ENCODE results near the gene PRR19. TPM values are rescaled to one million over a fixed set of nuclear protein-coding genes. Genes with fewer than 3 reads are reported as not detected.
A peak's percentile ranks its signal among the peaks of the same experiment; 100 is the strongest.

The PRR19 gene
- 1 to 10 TPM in 2 of 7 donors, under 1 TPM in 3, not detected in 2; 0.46 to 1.2 (median 0.60) TPM for total RNA-seq
- under 1 TPM; 0.33 to 0.61 (median 0.49) TPM for polyA plus RNA-seq
- long read RNA-seq, donor 1, result 0 reads
- long read RNA-seq, donor 2, result 0 reads

- no peak for DNase-seq
- H3K4me3 ChIP-seq, result peak within 1 kb of the TSS; percentile 51 to 85 (median 65)
- H3K4me1 ChIP-seq, result peaks cover 0 to 27% (median 18%) of the 10 kb centered on the region in 6 donors
- no peaks in the 10 kb centered on the region for H3K9me3 ChIP-seq
- intact Hi-C loops (cut with DNase I; ENCODE audit: low total_unique reads), result loop anchor here (5.0 kb wide), 1 partner anchor 169 kb away; the partner anchor contains the start of gene POU2F2
- H3K27me3 ChIP-seq (replicated peaks in 1 of 7), result no peaks in the 10 kb centered on the region
- TF ChIP-seq POLR2AphosphoS5 (IDR thresholded peaks at IDR 0.05) (no peak), POLR2A (IDR thresholded peaks at IDR 0.05) (no peak)
- TF ChIP-seq, protein P1, sequence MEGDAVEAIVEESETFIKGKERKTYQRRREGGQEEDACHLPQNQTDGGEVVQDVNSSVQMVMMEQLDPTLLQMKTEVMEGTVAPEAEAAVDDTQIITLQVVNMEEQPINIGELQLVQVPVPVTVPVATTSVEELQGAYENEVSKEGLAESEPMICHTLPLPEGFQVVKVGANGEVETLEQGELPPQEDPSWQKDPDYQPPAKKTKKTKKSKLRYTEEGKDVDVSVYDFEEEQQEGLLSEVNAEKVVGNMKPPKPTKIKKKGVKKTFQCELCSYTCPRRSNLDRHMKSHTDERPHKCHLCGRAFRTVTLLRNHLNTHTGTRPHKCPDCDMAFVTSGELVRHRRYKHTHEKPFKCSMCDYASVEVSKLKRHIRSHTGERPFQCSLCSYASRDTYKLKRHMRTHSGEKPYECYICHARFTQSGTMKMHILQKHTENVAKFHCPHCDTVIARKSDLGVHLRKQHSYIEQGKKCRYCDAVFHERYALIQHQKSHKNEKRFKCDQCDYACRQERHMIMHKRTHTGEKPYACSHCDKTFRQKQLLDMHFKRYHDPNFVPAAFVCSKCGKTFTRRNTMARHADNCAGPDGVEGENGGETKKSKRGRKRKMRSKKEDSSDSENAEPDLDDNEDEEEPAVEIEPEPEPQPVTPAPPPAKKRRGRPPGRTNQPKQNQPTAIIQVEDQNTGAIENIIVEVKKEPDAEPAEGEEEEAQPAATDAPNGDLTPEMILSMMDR (IDR thresholded peaks at IDR 0.05 in 8 of 11, conservative IDR thresholded peaks at IDR 0.05 in 3 of 11), result no peak
- peak within 1 kb of the TSS; percentile 29 to 82 (median 74) for H3K27ac ChIP-seq
- 7 to 19% (median 8%) methylated on average over 6 to 21 of the region's 21 CpGs for WGBS, 5 donors
- H3K36me3 ChIP-seq, result peaks cover 0 to 4% (median 0%) of the 10 kb centered on the region in 6 donors
Observed at GRCh38 chr19:42301646-42302203, at the start of gene PRR19. Gene PRR19 (plus strand): TSS chr19:42302132. CDS start chr19:42309585, 7,453 bp downstream.

- Histone ChIP-seq H3K27me3 (replicated peaks in 1 of 7) (peaks cover 0 to 11% (median 0%) of the 10 kb centered on the region in 7 donors), H3K4me1 (peaks cover 26 to 74% (median 65%) of the 10 kb centered on the region in 6 donors), H3K4me3 (peak overlapping the region; percentile 77 to 97 (median 86)), H3K9me3 (no peaks in the 10 kb centered on the region), H3K27ac (peak overlapping the region; percentile 97 to 99 (median 98)), H3K36me3 (peaks cover 0 to 28% (median 17%) of the 10 kb centered on the region in 6 donors)
- no peak for TF ChIP-seq POLR2A (IDR thresholded peaks at IDR 0.05)
- TF ChIP-seq, protein P1 (IDR thresholded peaks at IDR 0.05 in 8 of 11, conservative IDR thresholded peaks at IDR 0.05 in 3 of 11), result no peak
- no peak for TF ChIP-seq POLR2AphosphoS5 (IDR thresholded peaks at IDR 0.05)
- peak; percentile 81 for DNase-seq
- intact Hi-C loops (cut with DNase I; ENCODE audit: low total_unique reads), result no loop called here
- 9 to 11% (median 10%) methylated on average over 27 of the region's 27 CpGs for WGBS, 5 donors
Observed at GRCh38 chr19:42252365-42253244, 49.3 kb upstream of the PRR19 start.

DNA sequence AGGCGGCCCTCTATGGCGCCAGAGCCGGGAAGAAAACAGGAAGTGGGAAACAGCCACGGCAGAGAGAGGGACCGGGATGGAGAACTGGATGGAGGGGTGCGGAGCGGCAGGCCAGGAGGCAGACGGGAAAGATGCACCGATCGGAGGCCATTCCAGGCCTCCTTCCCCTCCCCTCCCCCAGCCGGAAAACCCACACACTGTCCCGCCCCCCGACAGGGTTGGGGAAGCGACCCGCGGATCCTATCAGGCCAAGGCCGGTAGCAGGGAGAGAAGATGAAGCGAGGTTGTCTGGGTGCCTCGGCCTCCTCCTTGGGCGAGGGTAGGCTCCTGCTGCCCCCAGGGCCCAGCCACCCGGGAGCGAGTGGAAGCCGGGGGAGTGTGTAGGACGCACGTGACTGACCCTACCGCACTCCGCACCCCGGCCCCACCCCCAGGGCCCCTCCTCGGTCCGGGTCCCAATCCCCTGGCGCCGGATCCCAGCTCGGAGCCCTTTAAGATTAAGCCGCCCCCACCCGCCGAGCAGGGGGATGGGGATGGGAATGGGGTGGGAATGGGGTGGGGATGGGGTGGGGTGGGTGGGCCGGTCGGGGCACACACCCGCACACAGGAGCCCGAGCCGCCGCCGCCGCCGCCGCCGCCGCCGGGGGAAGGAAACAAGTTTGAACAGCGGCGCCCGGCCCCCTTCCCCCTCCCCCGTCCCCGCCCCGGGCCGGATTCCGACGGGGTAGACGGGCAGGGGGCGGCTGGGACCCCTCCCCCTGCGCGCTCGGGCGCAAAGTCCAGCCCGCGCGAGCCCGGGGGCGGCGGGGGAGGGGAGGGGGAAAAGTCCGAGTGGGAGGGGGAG, 48.5 kb upstream of the PRR19 start:
- Histone ChIP-seq H3K27ac (peak overlapping the region; percentile 97 to 99 (median 98)), H3K27me3 (replicated peaks in 1 of 7) (peaks cover 0 to 11% (median 0%) of the 10 kb centered on the region in 7 donors), H3K36me3 (peaks cover 0 to 22% (median 14%) of the 10 kb centered on the region in 6 donors), H3K9me3 (no peaks in the 10 kb centered on the region), H3K4me3 (peak overlapping the region; percentile 77 to 97 (median 86)), H3K4me1 (peaks cover 26 to 71% (median 62%) of the 10 kb centered on the region in 6 donors)
- TF ChIP-seq POLR2A (IDR thresholded peaks at IDR 0.05), result no peak
- TF ChIP-seq POLR2AphosphoS5 (IDR thresholded peaks at IDR 0.05), result peak; percentile 57 to 75 (median 67)
- TF ChIP-seq, protein P1 (IDR thresholded peaks at IDR 0.05 in 8 of 11, conservative IDR thresholded peaks at IDR 0.05 in 3 of 11), result no peak
- DNase-seq, result peak; percentile 94
- intact Hi-C loops (cut with DNase I; ENCODE audit: low total_unique reads), result no loop called here
- 0 to 2% (median 1%) methylated on average over 19 to 70 of the region's 71 CpGs for WGBS, 5 donors
